GM23338 (cell line): Measurements from ENCODE around the gene SPDYE2. TPM values are rescaled to one million over a fixed set of nuclear protein-coding genes. Genes with fewer than 3 reads are reported as not detected.
"Not testable (repeated sequence)": the region's sequence is repeated elsewhere in the genome, so short reads cannot be mapped to it uniquely, and the experiment has no call there.

ENCODE experiments used
- ATAC-seq: fragments of 200-7000 bp; cut with Tn5 transposase; 3 replicates; pipeline ENCODE4 v1.9.1; 2020
- DNase-seq: peaks from one replicate; pipeline ENCODE4 v3.0.0-alpha.2; 2015; ENCODE audit warnings: low spot score
- H2AFZ ChIP-seq: fragments of 200-600 bp; sonication (generic); 2 replicates; pipeline ENCODE4 v1.8.0; 2016; ENCODE audit warnings: antibody characterized with exemption, mild to moderate bottlenecking, moderate library complexity
- H3F3A ChIP-seq: fragments of 200-600 bp; sonication (generic); replicated peaks from 2 replicates; pipeline ENCODE4 v1.8.0; 2017; ENCODE audit warnings: antibody characterized with exemption, mixed run types, low read depth
- H3K27ac ChIP-seq: fragments of 200-600 bp; sonication (generic); 2 replicates; pipeline ENCODE4 v1.6.1; 2016; ENCODE audit warnings: low read depth
- H3K27me3 ChIP-seq: fragments of 200-600 bp; sonication (generic); 2 replicates; pipeline ENCODE4 v1.8.0; 2016; ENCODE audit warnings: mild to moderate bottlenecking, mixed run types, moderate library complexity; ENCODE audit not compliant: insufficient read depth
- H3K36me3 ChIP-seq: fragments of 200-600 bp; sonication (generic); 2 replicates; pipeline ENCODE4 v1.8.0; 2016; ENCODE audit warnings: mild to moderate bottlenecking; ENCODE audit not compliant: insufficient read depth
- H3K4me1 ChIP-seq: fragments of 200-600 bp; sonication (generic); 2 replicates; pipeline ENCODE4 v1.8.0; 2016; ENCODE audit warnings: mild to moderate bottlenecking, moderate library complexity; ENCODE audit not compliant: insufficient read depth
- H3K4me2 ChIP-seq: fragments of 200-600 bp; sonication (generic); 2 replicates; pipeline ENCODE4 v1.7.1; 2017; ENCODE audit warnings: mixed run types
- H3K4me3 ChIP-seq: fragments of 200-600 bp; sonication (generic); 2 replicates; pipeline ENCODE4 v1.6.1; 2016; ENCODE audit warnings: mixed run types
- H3K79me2 ChIP-seq: fragments of 200-600 bp; sonication (generic); replicated peaks from 2 replicates; pipeline ENCODE4 v1.8.0; 2017; ENCODE audit warnings: mild to moderate bottlenecking; ENCODE audit not compliant: insufficient read depth
- H3K9me2 ChIP-seq: fragments of 200-600 bp; sonication (generic); 2 replicates; pipeline ENCODE4 v1.8.0; 2017; ENCODE audit not compliant: insufficient read depth
- H4K20me1 ChIP-seq: fragments of 200-600 bp; sonication (generic); replicated peaks from 2 replicates; pipeline ENCODE4 v1.8.0; 2017; ENCODE audit warnings: mild to moderate bottlenecking; ENCODE audit not compliant: insufficient read depth
- H3K27ac Mint-ChIP-seq: 2 replicates; pipeline ENCODE4 v1.8.0; 2020; ENCODE audit warnings: inconsistent platforms, mild to moderate bottlenecking, moderate library complexity, mixed read lengths
- H3K27me3 Mint-ChIP-seq: 3 replicates; pipeline ENCODE4 v1.8.0; 2022; ENCODE audit warnings: low read depth, mild to moderate bottlenecking, moderate library complexity, mixed read lengths, inconsistent platforms; ENCODE audit not compliant: insufficient read depth, poor library complexity
- H3K36me3 Mint-ChIP-seq: 3 replicates; pipeline ENCODE4 v1.8.0; 2021; ENCODE audit warnings: low read depth, mild to moderate bottlenecking, inconsistent platforms, moderate library complexity, mixed read lengths
- H3K4me1 Mint-ChIP-seq: 3 replicates; pipeline ENCODE4 v1.8.0; 2020; ENCODE audit warnings: mild to moderate bottlenecking, inconsistent platforms, mixed read lengths
- H3K4me3 Mint-ChIP-seq: 3 replicates; pipeline ENCODE4 v1.8.0; 2021; ENCODE audit warnings: moderate library complexity, mild to moderate bottlenecking, inconsistent platforms, mixed read lengths
- H3K9me3 Mint-ChIP-seq: 3 replicates; pipeline ENCODE4 v1.8.0; 2020; ENCODE audit warnings: moderate library complexity, mild to moderate bottlenecking, inconsistent platforms, mixed read lengths
- polyA plus RNA-seq: library from polyadenylated mRNA; unstranded; fragments of >200 nt; fragmentation: Nextera tagmentation; extraction: Ambion mirVana; gene quantifications from 2 replicates; pipeline ENCODE4 v1.2.1, GENCODE V29; 2016
- total RNA-seq: library from RNA; depleted of rRNA; stranded (reverse); fragments of >200 nt; shearing (Covaris generic); gene quantifications from 2 replicates; pipeline ENCODE4 v1.2.3, GENCODE V29; 2014

Gene SPDYE2
- total and polyA plus RNA-seq, 2 experiments from 2014 or later = 0.79 TPM; not detected in 1

DNA sequence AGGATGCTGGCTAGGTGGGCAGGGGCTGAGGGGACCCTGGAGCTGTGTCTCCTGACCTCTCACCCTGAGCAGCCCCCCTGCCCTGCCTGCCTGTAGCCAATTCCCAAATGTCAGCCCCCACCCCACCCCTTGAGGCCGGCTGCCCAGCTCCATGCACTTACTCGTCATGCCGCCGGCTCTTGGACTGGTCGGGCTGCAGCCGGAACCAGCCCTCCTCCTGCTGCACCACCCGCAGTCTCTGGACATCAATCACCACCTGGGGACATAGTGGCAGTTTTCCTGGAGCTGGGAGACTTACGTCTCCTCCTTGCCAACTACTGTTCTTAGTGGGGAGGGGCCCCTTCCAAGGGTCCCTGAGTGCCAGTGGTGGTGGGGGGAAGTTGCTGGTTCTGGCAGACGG is 48.7 kb downstream of the SPDYE2 start:
- not testable (repeated sequence) for H3K27ac Mint-ChIP-seq, ATAC-seq, H3K36me3 Mint-ChIP-seq, H3K9me2 ChIP-seq, H3K4me3 ChIP-seq, H3K9me3 Mint-ChIP-seq, H3K27me3 ChIP-seq, H3F3A ChIP-seq, H3K79me2 ChIP-seq, H3K27me3 Mint-ChIP-seq, H3K4me2 ChIP-seq, H4K20me1 ChIP-seq, H3K4me1 Mint-ChIP-seq, H3K36me3 ChIP-seq, H2AFZ ChIP-seq, DNase-seq, H3K4me1 ChIP-seq, H3K4me3 Mint-ChIP-seq, H3K27ac ChIP-seq

DNA sequence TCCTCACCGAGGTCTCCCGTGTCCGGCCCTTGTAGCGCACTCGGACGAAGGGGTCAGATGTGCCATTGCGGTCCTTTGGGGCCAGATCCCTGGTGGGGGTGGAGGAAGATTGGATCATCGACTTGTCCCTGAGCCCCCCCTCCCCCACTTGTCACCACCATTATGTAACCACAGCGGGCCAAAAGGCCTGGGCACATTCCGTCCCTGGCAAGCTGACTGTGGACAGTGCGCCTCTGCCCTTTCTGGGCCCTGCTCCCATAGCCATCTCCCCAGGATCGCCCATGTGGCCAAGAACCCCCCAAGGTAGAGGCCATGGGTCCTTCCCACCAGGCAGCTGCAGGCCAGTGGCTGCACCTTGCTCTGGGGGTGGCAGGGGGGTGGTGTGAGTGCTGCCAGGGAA is 51.3 kb downstream of the SPDYE2 start:
- not testable (repeated sequence) for H3K9me2 ChIP-seq, H3F3A ChIP-seq, H3K36me3 ChIP-seq, H3K4me2 ChIP-seq, H4K20me1 ChIP-seq, H3K9me3 Mint-ChIP-seq, ATAC-seq, H3K79me2 ChIP-seq, H3K4me3 Mint-ChIP-seq, H3K36me3 Mint-ChIP-seq, H3K27me3 Mint-ChIP-seq, H3K4me1 ChIP-seq, H3K27ac Mint-ChIP-seq, DNase-seq, H3K4me3 ChIP-seq, H3K27me3 ChIP-seq, H3K27ac ChIP-seq, H2AFZ ChIP-seq, H3K4me1 Mint-ChIP-seq

DNA sequence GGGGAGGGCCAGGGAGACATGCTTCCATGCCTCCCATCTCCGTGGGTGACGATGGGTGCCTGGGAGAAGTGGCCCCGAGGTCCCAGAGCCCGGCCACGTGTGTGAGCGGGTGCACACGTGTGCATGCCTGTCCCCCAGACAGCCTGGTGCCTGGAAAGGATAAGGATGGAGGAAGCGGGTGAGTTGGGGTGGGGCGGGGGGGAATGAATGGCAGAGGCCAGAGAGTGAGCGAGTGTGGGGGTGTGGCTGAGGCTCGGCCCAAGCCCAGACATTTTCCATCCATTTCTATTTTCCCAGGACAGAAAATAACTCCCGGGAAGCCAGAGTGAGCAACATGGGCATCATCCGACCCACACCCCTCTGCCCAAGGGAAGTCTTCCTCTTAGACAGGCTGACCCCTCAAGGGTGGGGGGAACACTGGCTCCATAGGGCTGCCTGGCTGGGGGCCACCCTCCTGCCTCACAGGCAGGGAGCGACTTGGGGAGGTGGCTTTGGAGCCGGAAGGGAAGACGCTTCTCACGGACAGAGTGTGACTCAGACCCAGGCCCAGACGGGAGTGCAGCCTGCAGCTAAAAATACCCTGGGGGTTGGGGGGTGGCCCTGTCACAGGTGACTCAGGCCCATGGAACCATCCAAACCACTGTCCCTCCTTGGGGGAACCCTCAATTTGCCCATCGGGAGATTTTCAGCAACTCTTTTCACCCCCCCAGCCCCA is 53.6 kb downstream of the SPDYE2 start:
- H3K4me3 ChIP-seq, H3K79me2 ChIP-seq, H3K27ac ChIP-seq, H3K36me3 ChIP-seq, H3K4me2 ChIP-seq, H3K27ac Mint-ChIP-seq, H2AFZ ChIP-seq, H3F3A ChIP-seq, H3K27me3 Mint-ChIP-seq, H3K4me1 ChIP-seq, H3K9me2 ChIP-seq, DNase-seq, H3K36me3 Mint-ChIP-seq, H4K20me1 ChIP-seq, H3K9me3 Mint-ChIP-seq, H3K4me3 Mint-ChIP-seq, H3K27me3 ChIP-seq, H3K4me1 Mint-ChIP-seq: not testable (repeated sequence)
- peak; percentile 31; the same call in 2 of the 3 replicates for ATAC-seq

DNA sequence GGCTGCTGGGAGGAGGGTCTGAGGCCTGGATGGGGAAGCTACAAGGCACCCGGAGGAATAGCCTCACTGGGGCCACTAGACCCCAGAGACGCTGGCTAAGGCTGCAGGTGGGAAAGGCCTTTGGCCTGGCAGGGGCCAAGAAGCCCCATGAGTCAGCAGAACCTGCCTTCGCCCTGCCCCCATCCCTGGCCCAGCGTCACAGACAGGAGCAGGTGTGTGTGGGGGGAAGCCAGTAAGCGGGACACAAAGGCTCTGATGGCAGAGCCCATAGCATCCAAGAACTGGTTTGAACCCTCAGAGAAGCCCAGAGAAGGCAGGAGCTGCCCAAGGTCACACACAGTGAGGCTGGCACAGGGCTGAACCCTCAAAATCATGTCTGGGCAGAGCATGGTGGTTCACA is 55.8 kb downstream of the SPDYE2 start:
- H3K27ac Mint-ChIP-seq, H3K27ac ChIP-seq, H3K9me2 ChIP-seq, H3K36me3 Mint-ChIP-seq, ATAC-seq, H3K4me3 Mint-ChIP-seq, H3K4me1 Mint-ChIP-seq, H4K20me1 ChIP-seq, H3K79me2 ChIP-seq, DNase-seq, H3F3A ChIP-seq, H2AFZ ChIP-seq, H3K9me3 Mint-ChIP-seq, H3K4me2 ChIP-seq, H3K27me3 ChIP-seq, H3K4me3 ChIP-seq, H3K36me3 ChIP-seq, H3K27me3 Mint-ChIP-seq, H3K4me1 ChIP-seq: not testable (repeated sequence)

DNA sequence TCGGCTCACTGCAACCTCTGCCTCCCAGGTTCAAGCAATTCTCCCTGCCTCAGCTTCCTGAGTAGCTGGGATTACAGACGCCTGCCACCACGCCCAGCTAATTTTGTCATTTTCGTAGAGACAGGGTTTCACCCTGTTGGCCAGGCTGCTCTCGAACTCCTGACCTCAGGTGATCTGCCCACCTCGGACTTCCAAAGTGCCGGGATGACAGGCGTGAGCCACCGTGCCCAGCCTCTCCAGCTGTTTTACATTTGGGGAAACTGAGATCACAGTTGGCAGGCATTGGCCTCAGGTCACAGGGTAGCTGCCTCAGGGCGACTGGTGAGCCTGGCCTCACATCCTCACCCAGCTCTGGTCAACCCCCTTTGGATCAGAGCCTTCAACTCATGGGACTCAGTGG is 58.7 kb downstream of the SPDYE2 start:
- not testable (repeated sequence) for H3K9me2 ChIP-seq, ATAC-seq, H3F3A ChIP-seq, H3K79me2 ChIP-seq, H3K4me1 Mint-ChIP-seq, H3K4me2 ChIP-seq, H3K27me3 Mint-ChIP-seq, H3K4me3 ChIP-seq, H3K36me3 Mint-ChIP-seq, H4K20me1 ChIP-seq, DNase-seq, H3K4me3 Mint-ChIP-seq, H3K36me3 ChIP-seq, H3K27me3 ChIP-seq, H3K27ac Mint-ChIP-seq, H3K27ac ChIP-seq, H3K9me3 Mint-ChIP-seq, H3K4me1 ChIP-seq, H2AFZ ChIP-seq

DNA sequence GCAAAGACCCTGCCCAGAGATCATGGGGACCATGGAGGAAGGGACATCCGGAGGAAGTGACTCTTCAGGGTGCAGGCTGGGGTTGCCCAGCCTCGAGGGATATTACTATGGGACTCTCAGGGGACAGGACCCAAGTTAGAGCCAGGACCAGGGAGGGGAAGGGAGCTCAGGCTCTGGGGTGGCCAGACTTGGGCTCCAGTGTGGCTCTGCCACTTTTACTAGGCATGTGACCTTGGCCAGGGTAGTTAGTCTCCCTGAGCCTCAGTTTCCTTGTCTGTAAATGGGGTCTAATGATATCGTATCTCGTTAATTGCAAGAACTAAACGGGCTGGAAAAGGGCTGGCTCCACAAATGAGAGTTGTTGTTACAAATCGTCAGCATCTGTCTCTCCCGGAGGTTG is 59.4 kb downstream of the SPDYE2 start:
- H3F3A ChIP-seq, H3K4me3 Mint-ChIP-seq, DNase-seq, H3K4me2 ChIP-seq, H3K4me1 ChIP-seq, H3K27me3 ChIP-seq, H3K4me1 Mint-ChIP-seq, H3K27me3 Mint-ChIP-seq, ATAC-seq, H3K9me2 ChIP-seq, H2AFZ ChIP-seq, H3K27ac Mint-ChIP-seq, H3K36me3 ChIP-seq, H3K27ac ChIP-seq, H3K4me3 ChIP-seq, H3K79me2 ChIP-seq, H3K36me3 Mint-ChIP-seq, H4K20me1 ChIP-seq, H3K9me3 Mint-ChIP-seq: not testable (repeated sequence)
